ENCODE results near the gene QSOX2.
"Not testable (repeated sequence)": the region's sequence is repeated elsewhere in the genome, so short reads cannot be mapped to it uniquely, and the experiment has no call there.

QSOX2 gene

GRCh38 chr9:136250676-136251075 lies 5.1 kb upstream of the QSOX2 start:
- DNase-seq = no peak

- DNase-seq = no peak
Observed at GRCh38 chr9:136249877-136250559, 4.4 kb upstream of the QSOX2 start.

GRCh38 chr9:136248951-136249876 lies 3.6 kb upstream of the QSOX2 start:
- no peak for DNase-seq

- no peak for DNase-seq
Observed at GRCh38 chr9:136247947-136248637, 2.5 kb upstream of the QSOX2 start.

- DNase-seq = no peak
Observed at GRCh38 chr9:136247551-136247916, 1.9 kb upstream of the QSOX2 start.

GRCh38 chr9:136246849-136247550 lies 1.4 kb upstream of the QSOX2 start:
- DNase-seq = no peak

- no peak for DNase-seq
Observed at GRCh38 chr9:136244969-136245218, 718 bp downstream of the QSOX2 start.

GRCh38 chr9:136244122-136244968 lies 1.3 kb downstream of the QSOX2 start:
- DNase-seq = no peak

GRCh38 chr9:136243631-136244030 lies 2.0 kb downstream of the QSOX2 start:
- DNase-seq = no peak

GRCh38 chr9:136242918-136243525 lies 2.6 kb downstream of the QSOX2 start:
- DNase-seq = no peak

GRCh38 chr9:136242248-136242647 lies 3.4 kb downstream of the QSOX2 start:
- DNase-seq = no peak

- no peak for DNase-seq
Observed at GRCh38 chr9:136241542-136241941, 4.1 kb downstream of the QSOX2 start.

- no peak for DNase-seq
Observed at GRCh38 chr9:136240941-136241340, 4.7 kb downstream of the QSOX2 start.

- peak; percentile 36 for DNase-seq
Observed at GRCh38 chr9:136239983-136240330, 5.7 kb downstream of the QSOX2 start.

- DNase-seq = no peak
Observed at GRCh38 chr9:136239135-136239982, 6.3 kb downstream of the QSOX2 start.

- no peak for DNase-seq
Observed at GRCh38 chr9:136238342-136238732, 7.3 kb downstream of the QSOX2 start.

- DNase-seq = no peak
Observed at GRCh38 chr9:136237486-136238341, 7.9 kb downstream of the QSOX2 start.

- DNase-seq = not testable (repeated sequence)
Observed at GRCh38 chr9:136236471-136237410, 8.9 kb downstream of the QSOX2 start.

Data from NCI-H1436 (cell line).